ENCODE results near the gene DCAF8.

- TF ChIP-seq CTCF (IDR thresholded peaks at IDR 0.05) = no peak
- no peak for TF ChIP-seq POLR2A (IDR thresholded peaks at IDR 0.05)
These were observed 83.0 kb downstream of the DCAF8 start for GRCh38 chr1:160179336-160179735.
